Keratinocyte (primary cell): Measurements from ENCODE around the gene PIK3CD. TPM values are rescaled to one million over a fixed set of nuclear protein-coding genes. Genes with fewer than 3 reads are reported as not detected.

Experiments
- DNase-seq: peaks from one replicate; pipeline ENCODE4 v3.0.0-alpha.2; 2011; ENCODE audit warnings: low read depth, missing footprints, low spot score
- FAIRE-seq: peaks from 2 replicates; lab custom pipeline; 2011; peaks lifted over from hg19 to GRCh38; lab: Jason Lieb, UNC
- H2AFZ ChIP-seq: 2 replicates; pipeline ENCODE4 v1.6.0; 2012; ENCODE audit warnings: low read length, control low read depth, inconsistent platforms; ENCODE audit not compliant: control insufficient read depth
- H3K27ac ChIP-seq: 2 replicates; pipeline ENCODE4 v1.5.1; 2011; ENCODE audit warnings: low read length; ENCODE audit not compliant: control insufficient read depth, insufficient read depth
- H3K27me3 ChIP-seq: 3 replicates; pipeline ENCODE4 v1.6.0; 2011; ENCODE audit warnings: low read length; ENCODE audit not compliant: control insufficient read depth, insufficient read depth; ENCODE audit errors: extremely low read depth
- H3K36me3 ChIP-seq, 2 experiments: 2 replicates in 1 of 2; 3 replicates in 1 of 2; pipeline ENCODE4 v1.5.1; 2011; ENCODE audit warnings: low read length in 2 of 2, mild to moderate bottlenecking in 1 of 2; ENCODE audit not compliant: control insufficient read depth in 2 of 2, insufficient read depth in 2 of 2; ENCODE audit errors: extremely low read depth in 1 of 2
- H3K4me1 ChIP-seq: 3 replicates; pipeline ENCODE4 v1.5.1; 2011; ENCODE audit warnings: low read length; ENCODE audit not compliant: control insufficient read depth, insufficient read depth; ENCODE audit errors: extremely low read depth
- H3K4me2 ChIP-seq: 3 replicates; pipeline ENCODE4 v1.6.0; 2011; ENCODE audit warnings: low read depth, low read length; ENCODE audit not compliant: control insufficient read depth, insufficient read depth; ENCODE audit errors: extremely low read depth
- H3K4me3 ChIP-seq, 3 experiments: fragments of 200-600 bp in 1 of 3; sonication (generic) in 1 of 3; 2 replicates in 2 of 3; 3 replicates in 1 of 3; pipeline ENCODE4 v1.5.1; 2011 to 2016; ENCODE audit warnings: low read length in 3 of 3, mild to moderate bottlenecking in 3 of 3, control low read depth in 2 of 3, inconsistent platforms in 1 of 3, low read depth in 1 of 3, mixed read lengths in 1 of 3, mixed run types in 1 of 3, moderate library complexity in 1 of 3; ENCODE audit not compliant: control insufficient read depth in 2 of 3, insufficient read depth in 2 of 3; ENCODE audit errors: extremely low read depth in 1 of 3
- H3K79me2 ChIP-seq: 2 replicates; pipeline ENCODE4 v1.6.0; 2012; ENCODE audit warnings: low read length; ENCODE audit not compliant: control insufficient read depth, insufficient read depth
- H3K9ac ChIP-seq: 3 replicates; pipeline ENCODE4 v1.6.0; 2011; ENCODE audit warnings: low read length; ENCODE audit not compliant: control insufficient read depth, insufficient read depth; ENCODE audit errors: extremely low read depth
- H3K9me1 ChIP-seq: 3 replicates; pipeline ENCODE4 v1.6.0; 2011; ENCODE audit warnings: low read length; ENCODE audit not compliant: control insufficient read depth, insufficient read depth; ENCODE audit errors: extremely low read depth
- H3K9me3 ChIP-seq: 2 replicates; pipeline ENCODE4 v1.5.1; 2012; ENCODE audit warnings: low read depth, low read length; ENCODE audit not compliant: control insufficient read depth
- H4K20me1 ChIP-seq: 3 replicates; pipeline ENCODE4 v1.6.0; 2011; ENCODE audit warnings: low read length; ENCODE audit not compliant: control insufficient read depth, insufficient read depth; ENCODE audit errors: extremely low read depth
- CTCF ChIP-seq, 3 experiments: IDR thresholded peaks in 1 of 3; conservative IDR thresholded peaks in 1 of 3; optimal IDR thresholded peaks in 1 of 3; 2 replicates in 2 of 3; 3 replicates in 1 of 3; pipeline versions ENCODE3 to v1.5.1; 2011; ENCODE audit warnings: low read length in 3 of 3, mild to moderate bottlenecking in 3 of 3, moderate library complexity in 2 of 3, control low read depth in 1 of 3, inconsistent platforms in 1 of 3; ENCODE audit not compliant: insufficient read depth in 2 of 3; ENCODE audit errors: extremely low read depth in 1 of 3
- EZH2 ChIP-seq: IDR thresholded peaks from one replicate; pipeline ENCODE4 v1.6.1; 2012; ENCODE audit warnings: inconsistent platforms, mild to moderate bottlenecking, low read length, moderate library complexity
- dilution Hi-C: fragments of 300-500 bp; cut with MboI; formaldehyde crosslinking; loops from one replicate; pipeline ENCODE4 v1.7.0; 2020; ENCODE audit warnings: low sequenced_read_pairs; ENCODE audit not compliant: extremely low pct_ligation_motif_present
- polyA plus RNA-seq, 5 experiments: library from polyadenylated mRNA; depleted of rRNA in 3 of 5; stranded (reverse) in 3 of 5; stranded (forward) in 1 of 5; unstranded in 1 of 5; fragments of >200 nt; gene quantifications; 1 replicate in 1 of 5; 2 replicates in 3 of 5; 3 replicates in 1 of 5; pipeline versions ENCODE4 v1.2.1 to v1.2.3, GENCODE V29; 2011 to 2012; ENCODE audit warnings: missing spikeins in 2 of 5, low read depth in 1 of 5, low replicate concordance in 1 of 5

Gene PIK3CD
- polyA plus RNA-seq, 1 donor (not counting 4 experiments of a cell fraction or from before 2014, with no cell fraction given) = 7.8 TPM

- H3K9me1 ChIP-seq = no peaks in the 10 kb centered on the region
- H2AFZ ChIP-seq = no peak overlapping the region
- no peaks in the 10 kb centered on the region for H3K79me2 ChIP-seq
- no peak for TF ChIP-seq EZH2
- TF ChIP-seq CTCF (optimal IDR thresholded peaks at IDR 0.05 in 1 of 3, IDR thresholded peaks at IDR 0.05 in 1 of 3, conservative IDR thresholded peaks at IDR 0.05 in 1 of 3; ENCODE audit: extremely low read depth in 1 of 3, insufficient read depth in 2 of 3, low read length in 3 of 3) = no peak
- no peak overlapping the region for H3K9ac ChIP-seq
- H3K4me3 ChIP-seq = no peak overlapping the region
- peaks cover 7% of the 10 kb centered on the region for H3K27me3 ChIP-seq
- H4K20me1 ChIP-seq = no peaks in the 10 kb centered on the region
- H3K4me1 ChIP-seq = no peaks in the 10 kb centered on the region
- FAIRE-seq (no peak), DNase-seq (no peak)
- no peak overlapping the region for H3K27ac ChIP-seq
- no peaks in the 10 kb centered on the region for H3K9me3 ChIP-seq
- no peak overlapping the region for H3K4me2 ChIP-seq
- dilution Hi-C loops = no loop called here
- no peaks in the 10 kb centered on the region for H3K36me3 ChIP-seq
These were observed 6.7 kb downstream of the PIK3CD start for GRCh38 chr1:9658199-9658598.

GRCh38 chr1:9659328-9659727 is 7.8 kb downstream of the PIK3CD start:
- dilution Hi-C loops = no loop called here

More at GRCh38 chr1:9659328-9659727, 7.8 kb downstream of the PIK3CD start:
- H3K27ac ChIP-seq = no peak overlapping the region
- no peaks in the 10 kb centered on the region for H3K9me3 ChIP-seq
- H3K79me2 ChIP-seq = no peaks in the 10 kb centered on the region
- no peak for TF ChIP-seq CTCF (optimal IDR thresholded peaks at IDR 0.05 in 1 of 3, IDR thresholded peaks at IDR 0.05 in 1 of 3, conservative IDR thresholded peaks at IDR 0.05 in 1 of 3; ENCODE audit: extremely low read depth in 1 of 3, insufficient read depth in 2 of 3, low read length in 3 of 3)
- TF ChIP-seq EZH2 = no peak
- no peaks in the 10 kb centered on the region for H3K9me1 ChIP-seq
- DNase-seq (no peak), FAIRE-seq (no peak)
- H3K4me3 ChIP-seq = no peak overlapping the region
- H3K36me3 ChIP-seq = no peaks in the 10 kb centered on the region
- no peak overlapping the region for H3K9ac ChIP-seq
- H4K20me1 ChIP-seq = no peaks in the 10 kb centered on the region
- no peak overlapping the region for H2AFZ ChIP-seq
- H3K4me1 ChIP-seq = no peaks in the 10 kb centered on the region
- no peak overlapping the region for H3K4me2 ChIP-seq
- H3K27me3 ChIP-seq = no peaks in the 10 kb centered on the region
